HG03060 (cell line): ENCODE data around the gene RHOBTB1.
A peak's percentile ranks its signal among the peaks of the same experiment; 100 is the strongest.
"Not testable (repeated sequence)": the region's sequence is repeated elsewhere in the genome, so short reads cannot be mapped to it uniquely, and the experiment has no call there.

Experiments
- ATAC-seq: cut with Tn5 transposase; IDR thresholded peaks from one replicate; pipeline ENCODE4 v1.9.1; 2021; ENCODE audit warnings: low read depth, moderate number of reproducible peaks; ENCODE audit not compliant: unreplicated experiment

The RHOBTB1 gene, protein sequence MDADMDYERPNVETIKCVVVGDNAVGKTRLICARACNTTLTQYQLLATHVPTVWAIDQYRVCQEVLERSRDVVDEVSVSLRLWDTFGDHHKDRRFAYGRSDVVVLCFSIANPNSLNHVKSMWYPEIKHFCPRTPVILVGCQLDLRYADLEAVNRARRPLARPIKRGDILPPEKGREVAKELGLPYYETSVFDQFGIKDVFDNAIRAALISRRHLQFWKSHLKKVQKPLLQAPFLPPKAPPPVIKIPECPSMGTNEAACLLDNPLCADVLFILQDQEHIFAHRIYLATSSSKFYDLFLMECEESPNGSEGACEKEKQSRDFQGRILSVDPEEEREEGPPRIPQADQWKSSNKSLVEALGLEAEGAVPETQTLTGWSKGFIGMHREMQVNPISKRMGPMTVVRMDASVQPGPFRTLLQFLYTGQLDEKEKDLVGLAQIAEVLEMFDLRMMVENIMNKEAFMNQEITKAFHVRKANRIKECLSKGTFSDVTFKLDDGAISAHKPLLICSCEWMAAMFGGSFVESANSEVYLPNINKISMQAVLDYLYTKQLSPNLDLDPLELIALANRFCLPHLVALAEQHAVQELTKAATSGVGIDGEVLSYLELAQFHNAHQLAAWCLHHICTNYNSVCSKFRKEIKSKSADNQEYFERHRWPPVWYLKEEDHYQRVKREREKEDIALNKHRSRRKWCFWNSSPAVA

DNA sequence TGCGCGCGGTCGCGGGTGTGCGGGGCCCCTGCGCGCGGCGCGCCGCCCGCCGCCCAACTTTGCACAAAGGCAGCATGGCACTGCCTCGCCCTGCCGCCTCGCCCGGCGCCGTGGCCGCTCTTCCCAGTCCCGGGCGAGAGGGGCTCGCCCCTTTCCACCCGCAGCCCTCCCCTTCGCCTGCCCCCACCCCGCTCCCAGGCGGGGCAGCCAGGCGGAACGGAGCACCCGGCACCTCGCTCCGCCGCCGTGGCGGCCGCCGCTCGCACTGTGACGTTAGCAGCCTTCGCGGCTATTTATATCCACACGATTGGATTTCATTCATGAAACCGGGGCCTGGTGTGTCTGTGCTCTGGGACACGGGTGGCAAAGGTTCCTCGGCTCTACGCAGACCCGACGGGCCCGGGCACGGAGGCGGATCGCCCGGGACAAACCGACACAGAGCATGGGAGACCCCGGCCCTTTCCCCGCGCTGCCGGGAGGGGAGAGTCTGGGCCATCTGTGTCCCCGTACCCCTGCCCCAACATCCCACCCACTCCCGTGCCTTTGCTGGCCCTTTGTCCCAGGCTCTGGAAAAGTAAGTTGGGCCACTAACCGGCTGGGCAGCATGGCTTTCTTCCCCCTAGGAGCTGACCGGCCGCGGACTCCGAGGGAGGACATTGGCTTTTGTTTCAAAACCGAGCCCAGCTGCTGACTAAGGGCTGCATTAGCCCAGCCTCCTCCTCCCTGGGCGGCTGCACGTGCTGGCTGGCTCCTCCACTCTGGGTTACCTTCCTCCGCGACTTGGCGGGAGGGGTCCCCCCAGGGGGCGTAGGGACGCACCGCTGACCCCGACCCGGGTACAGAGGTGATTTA is at the start of gene RHOBTB1:
Gene RHOBTB1 (minus strand): TSS at position 128 of the 852 bp plus-strand sequence. CDS start 32,643 bp downstream, outside the sequence.
- no peak for ATAC-seq

DNA sequence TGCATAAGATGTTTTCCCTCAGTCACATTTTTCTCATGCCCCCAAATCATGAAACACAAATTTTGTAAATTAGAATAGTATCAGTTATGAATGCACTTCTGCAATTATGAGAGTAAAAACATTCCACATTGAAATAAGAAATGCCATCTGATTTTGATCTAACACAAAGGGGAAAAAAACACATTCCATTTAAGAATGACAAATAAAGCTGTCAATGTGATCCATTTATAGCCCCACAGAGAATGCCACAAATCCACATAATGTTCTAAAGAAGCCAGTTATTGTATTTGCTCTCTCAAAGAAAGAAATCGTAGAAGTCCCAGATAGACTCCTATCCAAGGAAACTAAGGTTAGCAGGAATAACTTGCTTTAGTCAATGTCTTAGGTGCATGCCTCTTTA is 48.7 kb upstream of the RHOBTB1 start:
- ATAC-seq = no peak

DNA sequence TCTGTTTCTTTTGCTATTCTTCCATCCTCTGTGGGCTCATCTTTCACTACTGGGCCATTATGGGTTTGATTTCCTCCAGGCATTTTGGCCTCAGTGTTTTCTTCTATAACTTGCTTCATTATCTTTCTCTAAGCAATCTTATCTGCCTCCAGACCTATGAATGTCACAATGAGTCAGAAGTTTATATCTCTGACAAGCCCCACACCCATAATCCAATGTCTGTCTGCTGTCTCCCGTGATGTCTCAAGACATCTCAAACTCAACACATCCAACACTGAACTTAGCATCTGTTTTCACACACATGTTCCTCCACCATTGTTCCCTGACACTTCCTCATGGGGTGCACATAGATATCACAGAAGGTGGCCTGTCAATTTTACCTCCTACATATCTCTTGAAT is 46.7 kb upstream of the RHOBTB1 start:
- no peak for ATAC-seq

DNA sequence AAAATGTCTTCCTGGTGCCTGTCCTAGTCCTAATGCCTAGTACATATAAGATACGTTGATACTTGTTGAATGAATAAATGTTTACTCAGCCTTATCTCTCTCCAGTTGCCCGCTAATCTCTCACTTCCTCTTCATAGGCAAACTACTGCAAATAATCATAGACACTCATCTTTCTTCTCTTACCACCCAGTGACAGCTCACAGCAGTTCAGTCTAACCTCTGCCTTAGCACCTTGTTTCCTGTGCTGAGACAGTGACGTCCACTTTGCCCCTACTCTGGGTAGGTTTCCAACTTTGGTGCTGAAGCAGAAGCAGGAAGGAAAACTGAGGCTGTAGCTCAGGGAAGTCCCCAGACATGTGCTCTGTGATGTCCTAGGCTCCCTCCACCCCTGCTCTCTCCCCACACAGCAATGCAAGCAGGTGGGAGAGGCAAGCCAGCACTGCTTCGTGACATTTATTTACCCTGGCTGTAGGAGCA is 45.5 kb upstream of the RHOBTB1 start:
- ATAC-seq = peak; percentile 93

DNA sequence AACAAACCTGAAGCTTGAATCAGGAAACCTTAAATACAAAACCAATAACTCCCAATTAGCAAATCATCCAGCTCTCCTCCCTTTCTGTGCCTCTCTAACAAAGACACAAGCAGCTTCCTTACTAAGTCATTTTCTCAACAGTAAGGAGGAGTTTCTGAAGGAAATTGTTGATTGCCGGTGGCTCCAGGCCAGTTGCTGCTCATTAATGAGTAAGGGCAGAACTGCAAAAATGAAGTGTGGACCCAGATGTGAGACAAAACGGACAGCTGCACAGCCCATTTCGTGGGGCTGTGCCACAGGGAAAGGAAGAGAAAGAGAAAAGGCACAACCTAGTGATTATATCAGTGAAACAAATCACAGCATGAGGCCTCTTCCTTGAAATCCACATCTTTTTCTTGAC is 42.8 kb upstream of the RHOBTB1 start:
- ATAC-seq = no peak

DNA sequence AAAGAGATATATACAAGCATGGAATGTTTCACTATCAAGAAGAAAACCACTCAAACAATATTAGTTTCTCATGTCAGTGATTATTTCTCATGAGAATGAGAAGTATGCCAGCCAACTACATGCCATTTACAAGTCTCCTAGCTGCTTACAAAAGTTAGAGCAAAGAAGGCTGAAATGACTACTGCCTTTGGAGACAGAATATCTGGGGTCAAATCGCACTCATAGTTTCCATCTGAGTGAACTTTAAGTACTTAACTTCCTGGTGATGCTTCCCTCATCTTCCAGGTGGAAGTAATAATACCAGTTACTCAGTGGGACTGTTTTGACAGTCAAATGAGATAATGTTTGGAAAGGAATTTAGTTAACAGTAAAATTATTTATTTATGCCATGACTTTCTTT is 42.0 kb upstream of the RHOBTB1 start:
- ATAC-seq = no peak

DNA sequence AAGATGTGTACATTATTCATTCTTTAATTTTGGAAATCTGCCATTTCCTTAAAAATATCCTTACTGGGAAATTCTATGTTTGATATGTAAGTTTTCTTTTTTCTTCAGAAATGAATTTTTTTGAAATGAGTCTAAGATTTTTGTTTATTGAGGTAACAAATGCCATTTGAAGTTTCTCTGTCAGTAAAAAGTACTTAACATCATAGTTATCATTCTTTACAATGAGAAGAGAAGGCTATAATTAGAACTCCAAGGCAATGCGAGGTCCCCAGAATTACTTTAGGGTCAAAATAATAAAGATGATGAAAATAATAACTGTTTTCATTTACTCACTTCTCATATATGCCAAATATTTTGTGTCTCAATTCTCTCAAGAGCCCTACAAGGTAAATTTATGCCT is 37.0 kb upstream of the RHOBTB1 start:
- ATAC-seq = no peak

DNA sequence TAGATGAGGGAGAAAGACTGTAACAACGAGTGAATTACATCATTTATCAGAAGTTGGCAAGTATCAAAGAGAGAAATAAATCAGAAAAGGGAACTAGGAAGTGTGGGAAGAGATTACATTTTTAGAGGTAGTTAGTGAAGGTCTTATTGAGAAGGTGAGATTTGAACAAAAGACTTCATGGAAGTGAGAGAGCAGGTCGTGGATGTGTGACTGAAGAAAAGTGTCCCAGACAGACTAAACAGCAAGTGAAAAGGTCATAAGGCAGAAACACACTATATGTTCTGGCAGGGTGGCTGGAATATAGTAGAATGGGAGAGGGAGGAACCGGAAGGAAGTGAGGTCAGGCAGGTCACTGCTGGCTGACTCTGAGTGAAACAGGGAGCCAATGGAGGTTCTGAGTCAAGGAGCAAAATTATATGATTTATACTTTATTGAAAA is 35.7 kb upstream of the RHOBTB1 start:
- ATAC-seq = no peak

DNA sequence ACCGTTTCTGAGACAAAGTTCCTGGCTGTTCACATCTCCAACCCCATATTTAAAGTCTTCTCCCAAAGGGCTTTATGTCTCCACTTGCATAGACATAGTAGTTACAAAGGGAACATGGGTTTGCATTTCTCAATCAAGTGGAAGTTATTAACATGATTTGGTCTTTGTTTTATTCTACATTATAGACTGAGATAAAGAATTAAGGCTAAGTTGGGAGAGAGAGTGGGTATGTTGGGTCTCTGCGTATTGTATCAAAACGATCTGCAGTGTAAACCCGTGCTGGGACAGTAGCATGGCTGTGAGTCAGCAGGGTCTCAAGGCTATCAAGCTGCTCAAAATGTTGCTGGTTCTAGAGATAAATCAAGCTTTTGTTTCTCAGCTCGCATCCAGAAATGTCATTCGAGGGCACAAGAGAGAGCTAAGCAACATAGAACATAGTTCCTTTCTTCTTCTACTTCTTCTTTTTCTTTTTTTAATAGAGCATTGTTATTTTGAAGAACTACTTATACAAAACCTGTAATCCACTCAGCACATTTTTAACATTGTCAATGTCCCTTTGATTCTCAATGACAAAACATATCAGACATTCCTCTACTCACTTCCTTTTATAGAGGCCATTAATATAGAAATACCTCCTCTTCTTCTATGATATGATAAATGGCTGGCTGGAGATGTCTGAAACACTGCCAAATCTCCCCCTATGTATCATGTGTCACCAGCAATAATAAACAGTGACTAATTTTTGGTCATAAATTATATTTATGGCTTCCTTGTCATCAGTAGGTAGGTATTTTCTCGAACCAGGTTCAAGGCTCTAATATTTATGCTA is 34.5 kb upstream of the RHOBTB1 start:
- no peak for ATAC-seq

DNA sequence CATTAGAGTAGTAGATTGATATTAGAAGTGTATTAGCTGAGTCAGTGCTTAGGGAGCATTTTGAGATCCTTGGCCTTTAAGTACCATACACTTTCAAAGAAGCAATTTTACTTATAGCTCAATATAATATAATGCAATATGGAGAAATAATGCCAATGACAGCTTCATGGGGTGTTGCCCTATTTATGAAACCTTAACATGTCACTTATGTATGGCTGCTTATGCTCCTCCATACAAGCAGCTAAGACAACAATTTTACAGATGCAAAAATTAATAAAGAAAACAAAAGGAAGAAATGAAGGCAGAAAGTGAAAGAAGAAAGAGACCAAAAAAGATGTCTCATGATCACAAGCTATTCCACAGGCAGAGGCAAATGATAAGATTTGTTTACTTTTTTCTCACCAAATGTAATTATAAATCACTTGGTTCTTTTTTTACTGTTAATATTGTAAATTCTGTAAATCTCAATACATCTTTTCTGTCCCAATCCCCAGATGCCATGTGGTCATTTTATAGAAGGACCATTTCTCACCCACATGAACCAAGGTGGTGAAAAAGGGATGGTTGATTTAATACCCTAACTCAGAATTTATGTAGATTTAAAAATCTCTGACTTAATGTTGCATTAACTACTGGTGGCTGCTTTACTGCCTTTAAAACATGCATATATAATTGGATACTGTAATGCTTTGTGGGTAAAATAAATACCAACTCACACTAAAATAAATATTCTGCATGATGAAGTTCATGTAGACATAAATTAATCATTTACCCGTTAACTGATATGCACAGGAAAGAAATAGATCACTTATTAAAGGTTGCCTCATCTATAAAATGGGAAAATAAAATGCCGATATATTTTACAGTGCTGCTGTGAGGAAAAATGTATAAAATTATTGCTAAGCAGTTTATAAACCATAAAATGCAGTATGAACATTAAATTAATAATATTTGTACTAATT is 33.5 kb upstream of the RHOBTB1 start:
- no peak for ATAC-seq

DNA sequence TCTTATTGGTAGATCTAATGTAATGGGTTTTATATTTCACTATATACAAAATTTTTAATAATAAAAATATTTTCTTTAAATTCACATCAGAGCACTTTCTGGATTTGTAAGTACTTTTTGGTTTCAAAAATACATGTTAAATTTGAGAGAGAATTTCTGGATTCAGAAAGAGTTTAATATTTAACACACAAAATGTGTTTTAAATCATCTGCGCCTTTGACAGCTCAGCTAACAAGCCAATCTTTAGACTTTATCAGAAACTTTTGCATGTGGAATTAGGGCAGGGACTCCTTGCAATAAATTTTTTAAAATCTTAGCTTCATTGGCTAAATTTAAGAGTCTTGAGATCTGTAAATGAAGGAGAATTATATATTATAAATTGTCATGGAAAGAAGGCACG is 32.7 kb upstream of the RHOBTB1 start:
- no peak for ATAC-seq

DNA sequence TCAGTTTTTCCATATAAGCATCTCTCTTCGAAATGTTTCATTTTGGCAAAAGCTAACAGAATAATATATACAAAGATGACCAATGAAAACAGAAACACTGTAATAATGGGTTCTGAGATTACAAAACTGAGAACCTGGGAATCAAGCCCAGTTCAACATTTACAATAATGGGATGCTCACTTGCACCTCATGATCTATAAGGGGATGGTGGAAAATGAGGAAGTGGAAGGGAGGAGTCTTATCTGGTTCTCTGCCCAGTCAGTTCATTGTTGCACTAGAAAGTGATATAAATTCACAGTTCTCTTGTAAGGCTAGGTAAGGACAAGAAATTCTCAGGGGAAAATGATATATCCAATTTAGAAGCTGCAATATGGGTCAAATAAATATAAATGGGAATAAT is 31.7 kb upstream of the RHOBTB1 start:
- ATAC-seq = no peak

DNA sequence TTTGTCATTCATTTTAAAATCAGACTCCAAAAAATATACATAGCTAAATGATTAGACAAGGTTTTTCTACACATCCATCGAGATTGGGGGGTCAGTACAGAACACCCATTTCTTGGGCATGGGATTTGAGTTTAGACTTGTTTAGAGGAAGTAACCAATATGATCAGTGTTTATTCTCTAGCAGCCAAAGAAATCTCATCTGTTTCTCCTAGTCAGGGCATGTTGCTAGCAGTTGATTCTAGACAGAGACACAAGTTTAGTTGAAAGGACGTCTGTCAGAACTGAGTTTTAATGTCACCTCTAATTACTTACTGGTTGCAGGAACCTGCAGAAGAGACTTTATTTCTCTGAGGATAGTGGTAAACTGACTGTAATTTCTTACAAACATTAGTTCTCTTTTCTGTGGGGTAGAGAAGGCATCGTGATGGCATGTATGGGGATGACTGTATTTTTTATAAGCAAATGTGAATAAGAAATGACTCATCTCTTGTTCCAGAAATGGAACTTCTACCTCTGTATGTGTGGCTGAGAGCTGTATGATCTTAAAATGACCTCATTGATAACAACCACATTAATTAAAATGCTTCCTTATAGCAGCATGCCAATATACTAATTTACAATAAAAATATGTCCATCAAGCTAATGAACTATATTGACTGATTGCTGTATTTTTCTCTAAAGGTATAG is 30.6 kb upstream of the RHOBTB1 start:
- no peak for ATAC-seq

DNA sequence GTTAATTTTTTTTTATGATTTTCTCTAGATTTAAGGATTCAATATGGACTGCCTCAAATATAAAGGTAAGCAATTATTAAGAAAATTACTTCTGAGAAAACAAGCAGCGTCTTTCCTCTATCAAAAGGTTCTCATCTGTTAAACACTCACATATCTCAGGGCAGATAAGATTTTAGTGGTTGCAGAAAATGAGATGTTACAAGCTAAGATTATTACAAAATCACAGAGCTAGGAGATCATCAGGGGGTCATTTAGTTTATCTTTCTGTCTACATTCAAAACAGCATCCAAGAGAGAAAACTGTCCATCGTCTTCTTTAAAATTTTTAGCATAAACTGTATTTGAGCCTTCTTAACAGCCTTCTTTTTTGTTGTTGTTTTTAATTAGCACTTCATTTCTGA is 29.1 kb upstream of the RHOBTB1 start:
- ATAC-seq = no peak

DNA sequence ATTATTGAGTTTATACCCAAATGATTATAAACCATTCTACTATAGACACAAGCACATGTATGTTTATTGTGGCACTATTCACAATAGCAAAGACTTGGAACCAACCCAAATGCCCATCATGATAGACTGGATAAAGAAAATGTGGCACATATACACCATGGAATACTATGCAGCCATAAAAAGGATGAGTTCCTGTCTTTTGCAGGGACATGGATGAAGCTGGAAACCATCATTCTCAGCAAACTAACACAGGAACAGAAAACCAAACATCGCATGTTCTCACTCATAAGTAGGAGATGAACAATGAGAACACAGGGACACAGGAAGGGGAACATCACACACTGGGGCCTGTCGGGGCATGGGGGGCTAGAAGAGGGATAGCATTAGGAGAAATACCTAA is 28.2 kb upstream of the RHOBTB1 start:
- not testable (repeated sequence) for ATAC-seq

DNA sequence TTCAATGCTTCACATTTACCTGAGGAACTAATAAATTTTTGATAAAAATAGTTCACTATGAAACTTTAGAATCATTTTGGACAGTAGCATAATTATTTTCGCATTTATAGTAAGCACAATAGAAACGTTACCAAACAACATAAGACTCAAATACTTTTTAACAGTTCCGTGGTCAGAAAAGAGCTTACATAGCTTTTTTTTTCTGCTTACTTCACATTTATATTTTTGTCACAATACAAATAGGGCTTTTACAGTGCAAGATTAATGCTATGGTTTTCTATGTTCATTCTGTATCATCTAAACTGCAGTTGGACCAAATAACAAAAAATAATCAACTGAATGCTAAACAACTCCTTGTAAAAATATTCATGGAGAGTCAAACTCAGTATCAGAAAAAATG is 26.5 kb upstream of the RHOBTB1 start:
- ATAC-seq = no peak

DNA sequence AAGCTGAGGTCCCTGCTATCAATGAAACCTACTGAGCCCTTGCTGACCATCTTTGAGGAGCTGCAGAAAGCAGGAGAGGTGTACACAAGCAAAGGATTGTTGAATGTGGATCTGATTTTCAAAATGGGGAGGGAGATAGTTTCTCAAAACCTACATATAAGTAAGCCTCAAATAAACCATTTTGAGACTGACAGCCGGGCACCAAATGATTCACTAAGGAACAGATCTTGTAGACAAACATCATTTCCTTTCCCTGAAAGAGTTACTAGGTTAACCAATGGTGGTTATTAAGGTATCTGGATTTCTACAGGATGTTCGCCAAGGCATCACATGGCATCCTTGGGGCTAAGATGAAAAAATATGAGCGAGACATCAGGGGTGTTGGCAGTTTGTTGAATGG is 24.5 kb upstream of the RHOBTB1 start:
- no peak for ATAC-seq

DNA sequence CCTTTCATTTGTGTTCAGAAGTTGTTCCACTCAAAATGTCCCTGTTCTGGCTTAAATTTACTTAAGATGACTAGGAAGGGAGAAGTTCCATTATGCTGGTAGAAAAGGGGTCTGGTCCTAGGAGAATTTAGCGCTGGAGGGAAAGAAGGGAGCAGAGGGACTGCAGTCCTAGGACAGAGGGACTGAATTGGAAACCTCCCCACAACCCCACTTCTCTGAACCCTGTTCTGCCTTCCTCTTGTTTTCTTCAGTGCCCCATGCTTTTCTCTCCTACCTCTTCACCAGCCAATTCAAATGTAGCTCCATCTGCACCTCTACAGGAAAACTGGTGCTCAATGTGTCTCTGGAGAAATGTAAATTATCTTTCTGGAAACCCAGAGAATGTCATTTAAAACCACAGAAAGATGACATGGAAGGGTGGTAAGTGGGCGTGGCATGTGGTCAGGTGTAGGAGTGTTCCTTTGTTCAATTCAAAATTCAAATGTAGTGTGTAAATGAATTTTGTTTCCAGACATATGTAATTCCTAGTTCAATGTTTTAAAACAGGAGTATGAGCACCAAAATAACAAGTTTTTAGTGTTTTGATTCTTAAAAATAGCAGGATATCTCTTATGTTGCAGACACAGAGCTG is 24.0 kb upstream of the RHOBTB1 start:
- no peak for ATAC-seq
